Measurements from ENCODE around the gene ALG12. TPM values are rescaled to one million over a fixed set of nuclear protein-coding genes. Genes with fewer than 3 reads are reported as not detected.
A peak's percentile ranks its signal among the peaks of the same experiment; 100 is the strongest.

ALG12 gene
- polyA plus RNA-seq, 3 donors: 7.2 to 9.5 (median 9.0) TPM

DNA sequence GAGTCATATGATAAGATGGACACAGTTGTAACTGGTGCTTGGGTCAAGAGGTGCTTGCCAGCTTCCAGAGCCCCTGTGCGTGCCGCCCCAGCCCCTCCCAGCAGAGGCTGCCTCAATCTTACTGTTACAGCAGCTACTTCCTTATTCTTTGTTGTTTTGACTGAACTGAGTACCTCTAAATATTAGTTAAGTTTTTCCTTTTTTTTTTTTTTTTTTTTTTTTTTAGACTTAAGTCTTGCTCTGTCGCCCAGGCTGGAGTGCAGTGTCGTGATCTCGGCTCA is 55.8 kb downstream of the ALG12 start:
- Histone ChIP-seq H3K4me3 (replicated peaks in 1 of 3; ENCODE audit: low read depth in 2 of 3, low read length in 3 of 3) (no peak overlapping the region), H3K9me3 (replicated peaks in 1 of 2; ENCODE audit: control insufficient read depth in 1 of 2, insufficient read depth in 1 of 2, low read length in 2 of 2) (peaks cover 23 to 25% of the 10 kb centered on the region in 2 donors), H3K79me2 (ENCODE audit: insufficient read depth, low read length) (peaks cover 100% of the 10 kb centered on the region), H3K4me2 (replicated peaks; ENCODE audit: extremely low read depth, low read length, poor library complexity, severe bottlenecking) (peak overlapping the region; percentile 14), H3K36me3 (replicated peaks in 1 of 2; ENCODE audit: control insufficient read depth in 1 of 2, insufficient read depth in 2 of 2, low read length in 2 of 2) (peaks cover 0 to 10% of the 10 kb centered on the region in 2 donors), H3K27ac (ENCODE audit: low read depth in 1 of 2, low read length in 2 of 2) (peak overlapping the region; percentile 31 to 59), H3K4me1 (ENCODE audit: control insufficient read depth in 1 of 2, insufficient read depth in 2 of 2, low read length in 2 of 2) (peaks cover 10 to 17% of the 10 kb centered on the region in 2 donors), H4K20me1 (ENCODE audit: insufficient read depth, low read length) (peaks cover 69% of the 10 kb centered on the region), H3K9ac (ENCODE audit: insufficient read depth, low read length, poor library complexity, severe bottlenecking) (no peak overlapping the region), H3K27me3 (ENCODE audit: control insufficient read depth in 2 of 2, insufficient read depth in 2 of 2, low read length in 2 of 2) (no peaks in the 10 kb centered on the region), H2AFZ (ENCODE audit: insufficient read depth, low read depth, low read length, poor library complexity, severe bottlenecking) (no peak overlapping the region)
- no CpG with 5 or more reads among the region's 5 CpGs for WGBS (ENCODE audit: insufficient coverage)
- Mint-ChIP-seq H3K36me3 (peaks cover 26 to 35% of the 10 kb centered on the region in 2 donors), H3K27me3 (ENCODE audit: low read depth in 3 of 3) (no peaks in the 10 kb centered on the region), H3K9me3 (peaks cover 17 to 32% (median 20%) of the 10 kb centered on the region in 7 donors), H3K27ac (peak overlapping the region; percentile 18 to 73 (median 57)), H3K4me3 (no peak overlapping the region), H3K4me1 (peaks cover 29% of the 10 kb centered on the region)
- peak; percentile 47 to 66 (median 51) for DNase-seq
- intact Hi-C loops (cut with micrococcal nuclease): no loop called here
- TF ChIP-seq, protein P1, sequence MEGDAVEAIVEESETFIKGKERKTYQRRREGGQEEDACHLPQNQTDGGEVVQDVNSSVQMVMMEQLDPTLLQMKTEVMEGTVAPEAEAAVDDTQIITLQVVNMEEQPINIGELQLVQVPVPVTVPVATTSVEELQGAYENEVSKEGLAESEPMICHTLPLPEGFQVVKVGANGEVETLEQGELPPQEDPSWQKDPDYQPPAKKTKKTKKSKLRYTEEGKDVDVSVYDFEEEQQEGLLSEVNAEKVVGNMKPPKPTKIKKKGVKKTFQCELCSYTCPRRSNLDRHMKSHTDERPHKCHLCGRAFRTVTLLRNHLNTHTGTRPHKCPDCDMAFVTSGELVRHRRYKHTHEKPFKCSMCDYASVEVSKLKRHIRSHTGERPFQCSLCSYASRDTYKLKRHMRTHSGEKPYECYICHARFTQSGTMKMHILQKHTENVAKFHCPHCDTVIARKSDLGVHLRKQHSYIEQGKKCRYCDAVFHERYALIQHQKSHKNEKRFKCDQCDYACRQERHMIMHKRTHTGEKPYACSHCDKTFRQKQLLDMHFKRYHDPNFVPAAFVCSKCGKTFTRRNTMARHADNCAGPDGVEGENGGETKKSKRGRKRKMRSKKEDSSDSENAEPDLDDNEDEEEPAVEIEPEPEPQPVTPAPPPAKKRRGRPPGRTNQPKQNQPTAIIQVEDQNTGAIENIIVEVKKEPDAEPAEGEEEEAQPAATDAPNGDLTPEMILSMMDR (IDR thresholded peaks at IDR 0.05): no peak

GRCh38 chr22:49861642-49862495 is 56.4 kb downstream of the ALG12 start:
- H3K4me2 ChIP-seq (replicated peaks; ENCODE audit: extremely low read depth, low read length, poor library complexity, severe bottlenecking): peak overlapping the region; percentile 14
- peaks cover 0 to 4% of the 10 kb centered on the region in 2 donors for H3K36me3 ChIP-seq (replicated peaks in 1 of 2; ENCODE audit: control insufficient read depth in 1 of 2, insufficient read depth in 2 of 2, low read length in 2 of 2)
- peaks cover 17 to 21% of the 10 kb centered on the region in 2 donors for H3K9me3 ChIP-seq (replicated peaks in 1 of 2; ENCODE audit: control insufficient read depth in 1 of 2, insufficient read depth in 1 of 2, low read length in 2 of 2)
- DNase-seq: no peak
- no peaks in the 10 kb centered on the region for H3K27me3 ChIP-seq (ENCODE audit: control insufficient read depth in 2 of 2, insufficient read depth in 2 of 2, low read length in 2 of 2)
- H3K27ac ChIP-seq (ENCODE audit: low read depth in 1 of 2, low read length in 2 of 2): peak overlapping the region; percentile 31 to 59
- intact Hi-C loops (cut with micrococcal nuclease): no loop called here
- no peak overlapping the region for H3K4me3 ChIP-seq (replicated peaks in 1 of 3; ENCODE audit: low read depth in 2 of 3, low read length in 3 of 3)
- Mint-ChIP-seq H3K4me1 (peaks cover 32% of the 10 kb centered on the region), H3K4me3 (no peak overlapping the region), H3K36me3 (peaks cover 21 to 31% of the 10 kb centered on the region in 2 donors), H3K27me3 (ENCODE audit: low read depth in 3 of 3) (no peaks in the 10 kb centered on the region), H3K9me3 (peaks cover 12 to 27% (median 16%) of the 10 kb centered on the region in 7 donors), H3K27ac (peak overlapping the region; percentile 23 to 73 (median 58))
- WGBS (ENCODE audit: insufficient coverage): 80% methylated on average over 16 of the region's 29 CpGs
- H4K20me1 ChIP-seq (ENCODE audit: insufficient read depth, low read length): peaks cover 70% of the 10 kb centered on the region
- peaks cover 10 to 17% of the 10 kb centered on the region in 2 donors for H3K4me1 ChIP-seq (ENCODE audit: control insufficient read depth in 1 of 2, insufficient read depth in 2 of 2, low read length in 2 of 2)
- H3K79me2 ChIP-seq (ENCODE audit: insufficient read depth, low read length): peaks cover 100% of the 10 kb centered on the region
- no peak overlapping the region for H2AFZ ChIP-seq (ENCODE audit: insufficient read depth, low read depth, low read length, poor library complexity, severe bottlenecking)
- no peak overlapping the region for H3K9ac ChIP-seq (ENCODE audit: insufficient read depth, low read length, poor library complexity, severe bottlenecking)
- TF ChIP-seq, protein P1 (IDR thresholded peaks at IDR 0.05): no peak

All from CD14-positive monocyte (primary cell).